Measurements from ENCODE around the gene COL4A4.

COL4A4 gene

DNA sequence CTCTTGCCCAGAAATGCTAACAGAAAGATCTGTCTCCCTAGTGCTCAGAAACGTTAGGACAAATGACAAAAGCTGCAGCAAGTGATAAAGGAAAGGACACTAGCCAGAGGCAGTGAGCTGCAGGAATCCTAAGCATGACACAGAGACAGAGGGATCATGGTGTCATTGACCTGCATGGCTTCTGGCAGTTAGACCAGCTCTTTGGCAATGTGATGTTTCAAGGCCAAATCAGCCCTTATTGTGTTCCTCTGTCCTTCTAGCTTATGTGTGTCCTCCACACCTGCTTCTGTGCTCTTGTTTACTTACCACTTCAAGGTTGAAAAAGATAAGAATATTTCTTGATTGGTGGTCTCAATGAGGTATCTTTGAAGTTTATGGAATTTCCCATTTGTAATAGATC, 207.3 kb downstream of the COL4A4 start:
- no peak overlapping the region for H3K27ac ChIP-seq (ENCODE audit: extremely low read depth, low read depth, low read length)
- H3K36me3 ChIP-seq (ENCODE audit: control insufficient read depth in 2 of 2, insufficient read depth in 1 of 2, low read length in 2 of 2): no peaks in the 10 kb centered on the region
- ChIA-PET POLR2A (no interaction called here), CTCF (no interaction called here)
- H3K9me3 ChIP-seq (ENCODE audit: control insufficient read depth, insufficient read depth, low read depth, low read length): no peaks in the 10 kb centered on the region
- H3K4me1 ChIP-seq (ENCODE audit: control insufficient read depth, insufficient read depth, low read length): no peaks in the 10 kb centered on the region
- H3K4me3 ChIP-seq (ENCODE audit: low read depth, low read length): no peak overlapping the region
- TF ChIP-seq, protein P1, sequence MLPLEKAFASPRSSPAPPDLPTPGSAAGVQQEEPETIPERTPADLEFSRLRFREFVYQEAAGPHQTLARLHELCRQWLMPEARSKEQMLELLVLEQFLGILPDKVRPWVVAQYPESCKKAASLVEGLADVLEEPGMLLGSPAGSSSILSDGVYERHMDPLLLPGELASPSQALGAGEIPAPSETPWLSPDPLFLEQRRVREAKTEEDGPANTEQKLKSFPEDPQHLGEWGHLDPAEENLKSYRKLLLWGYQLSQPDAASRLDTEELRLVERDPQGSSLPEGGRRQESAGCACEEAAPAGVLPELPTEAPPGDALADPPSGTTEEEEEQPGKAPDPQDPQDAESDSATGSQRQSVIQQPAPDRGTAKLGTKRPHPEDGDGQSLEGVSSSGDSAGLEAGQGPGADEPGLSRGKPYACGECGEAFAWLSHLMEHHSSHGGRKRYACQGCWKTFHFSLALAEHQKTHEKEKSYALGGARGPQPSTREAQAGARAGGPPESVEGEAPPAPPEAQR (tag by site-specific recombination; IDR thresholded peaks at IDR 0.05): no peak
- no peak for TF ChIP-seq ZNF555 (tag by site-specific recombination; conservative IDR thresholded peaks at IDR 0.05)
- TF ChIP-seq, protein P2, sequence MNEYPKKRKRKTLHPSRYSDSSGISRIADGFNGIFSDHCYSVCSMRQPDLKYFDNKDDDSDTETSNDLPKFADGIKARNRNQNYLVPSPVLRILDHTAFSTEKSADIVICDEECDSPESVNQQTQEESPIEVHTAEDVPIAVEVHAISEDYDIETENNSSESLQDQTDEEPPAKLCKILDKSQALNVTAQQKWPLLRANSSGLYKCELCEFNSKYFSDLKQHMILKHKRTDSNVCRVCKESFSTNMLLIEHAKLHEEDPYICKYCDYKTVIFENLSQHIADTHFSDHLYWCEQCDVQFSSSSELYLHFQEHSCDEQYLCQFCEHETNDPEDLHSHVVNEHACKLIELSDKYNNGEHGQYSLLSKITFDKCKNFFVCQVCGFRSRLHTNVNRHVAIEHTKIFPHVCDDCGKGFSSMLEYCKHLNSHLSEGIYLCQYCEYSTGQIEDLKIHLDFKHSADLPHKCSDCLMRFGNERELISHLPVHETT (tag by site-specific recombination; IDR thresholded peaks at IDR 0.05): no peak

DNA sequence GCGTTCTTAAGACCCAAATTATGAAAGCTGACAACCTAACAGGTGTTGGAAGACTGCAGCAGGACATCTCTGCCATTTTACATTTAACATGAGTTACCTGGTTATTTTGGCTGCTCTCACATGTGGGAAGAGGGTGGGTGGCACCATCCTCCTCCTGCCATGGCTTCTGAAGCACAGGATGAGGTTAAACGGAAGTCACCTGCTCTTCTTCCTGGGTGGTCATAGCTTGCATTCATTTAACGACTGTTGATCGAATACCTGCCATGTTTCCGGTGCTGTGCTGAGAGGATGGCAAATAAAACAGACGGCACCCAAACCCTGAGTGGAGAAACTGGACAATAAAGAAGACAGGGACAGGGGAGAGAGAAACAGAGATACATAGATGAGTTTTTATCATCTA, 210.2 kb downstream of the COL4A4 start:
- Histone ChIP-seq H3K4me3 (ENCODE audit: low read depth, low read length) (no peak overlapping the region), H3K36me3 (ENCODE audit: control insufficient read depth in 2 of 2, insufficient read depth in 1 of 2, low read length in 2 of 2) (no peaks in the 10 kb centered on the region), H3K9me3 (ENCODE audit: control insufficient read depth, insufficient read depth, low read depth, low read length) (no peaks in the 10 kb centered on the region), H3K27ac (ENCODE audit: extremely low read depth, low read depth, low read length) (no peak overlapping the region), H3K4me1 (ENCODE audit: control insufficient read depth, insufficient read depth, low read length) (no peaks in the 10 kb centered on the region)
- POLR2A ChIA-PET: no interaction called here
- CTCF ChIA-PET: no interaction called here
- TF ChIP-seq ZFP3 (tag by site-specific recombination; IDR thresholded peaks at IDR 0.05; ENCODE audit: low read depth): no peak
- TF ChIP-seq ZNF416 (tag by site-specific recombination; IDR thresholded peaks at IDR 0.05): no peak
- no peak for TF ChIP-seq ZNF266 (tag by site-specific recombination; IDR thresholded peaks at IDR 0.05; ENCODE audit: low read depth)
- no peak for TF ChIP-seq ZNF426 (tag by site-specific recombination; IDR thresholded peaks at IDR 0.05)
- TF ChIP-seq ZNF629 (tag by site-specific recombination; IDR thresholded peaks at IDR 0.05): no peak
- TF ChIP-seq GLIS2 (tag by site-specific recombination; IDR thresholded peaks at IDR 0.05): no peak
- TF ChIP-seq, protein P3, sequence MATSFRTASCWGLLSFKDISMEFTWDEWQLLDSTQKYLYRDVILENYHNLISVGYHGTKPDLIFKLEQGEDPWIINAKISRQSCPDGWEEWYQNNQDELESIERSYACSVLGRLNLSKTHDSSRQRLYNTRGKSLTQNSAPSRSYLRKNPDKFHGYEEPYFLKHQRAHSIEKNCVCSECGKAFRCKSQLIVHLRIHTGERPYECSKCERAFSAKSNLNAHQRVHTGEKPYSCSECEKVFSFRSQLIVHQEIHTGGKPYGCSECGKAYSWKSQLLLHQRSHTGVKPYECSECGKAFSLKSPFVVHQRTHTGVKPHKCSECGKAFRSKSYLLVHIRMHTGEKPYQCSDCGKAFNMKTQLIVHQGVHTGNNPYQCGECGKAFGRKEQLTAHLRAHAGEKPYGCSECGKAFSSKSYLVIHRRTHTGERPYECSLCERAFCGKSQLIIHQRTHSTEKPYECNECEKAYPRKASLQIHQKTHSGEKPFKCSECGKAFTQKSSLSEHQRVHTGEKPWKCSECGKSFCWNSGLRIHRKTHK (tag by site-specific recombination; IDR thresholded peaks at IDR 0.05): no peak
- no peak for TF ChIP-seq ZNF610 (tag by site-specific recombination; IDR thresholded peaks at IDR 0.05; ENCODE audit: borderline replicate concordance)

DNA sequence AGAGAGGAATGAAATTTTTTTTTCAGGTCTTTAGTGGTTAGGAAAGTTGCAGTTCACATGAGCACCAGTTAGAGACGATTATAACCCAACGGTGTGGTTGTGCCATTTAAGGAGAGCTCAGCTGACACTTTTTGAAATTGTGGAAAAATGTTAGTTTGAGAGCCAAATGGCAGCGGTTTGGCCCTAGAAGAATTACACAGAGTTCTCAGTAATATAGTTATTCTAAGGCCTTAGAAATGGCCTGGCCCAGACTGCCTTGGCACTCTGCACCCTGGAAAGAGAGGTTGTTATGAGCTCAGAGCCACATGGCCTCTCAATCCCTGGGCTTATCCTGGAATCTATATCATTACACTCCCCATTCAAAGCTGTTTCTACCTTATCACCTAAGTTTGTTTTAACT, 210.8 kb downstream of the COL4A4 start:
- H3K9me3 ChIP-seq (ENCODE audit: control insufficient read depth, insufficient read depth, low read depth, low read length): no peaks in the 10 kb centered on the region
- POLR2A ChIA-PET: no interaction called here
- no peak for TF ChIP-seq ZBTB1 (tag by site-specific recombination; IDR thresholded peaks at IDR 0.05)
- no peak for TF ChIP-seq ZNF529 (tag by site-specific recombination; IDR thresholded peaks at IDR 0.05; ENCODE audit: insufficient replicate concordance)
- TF ChIP-seq ZNF664 (tag by site-specific recombination; IDR thresholded peaks at IDR 0.05): no peak
- TF ChIP-seq, protein P4, sequence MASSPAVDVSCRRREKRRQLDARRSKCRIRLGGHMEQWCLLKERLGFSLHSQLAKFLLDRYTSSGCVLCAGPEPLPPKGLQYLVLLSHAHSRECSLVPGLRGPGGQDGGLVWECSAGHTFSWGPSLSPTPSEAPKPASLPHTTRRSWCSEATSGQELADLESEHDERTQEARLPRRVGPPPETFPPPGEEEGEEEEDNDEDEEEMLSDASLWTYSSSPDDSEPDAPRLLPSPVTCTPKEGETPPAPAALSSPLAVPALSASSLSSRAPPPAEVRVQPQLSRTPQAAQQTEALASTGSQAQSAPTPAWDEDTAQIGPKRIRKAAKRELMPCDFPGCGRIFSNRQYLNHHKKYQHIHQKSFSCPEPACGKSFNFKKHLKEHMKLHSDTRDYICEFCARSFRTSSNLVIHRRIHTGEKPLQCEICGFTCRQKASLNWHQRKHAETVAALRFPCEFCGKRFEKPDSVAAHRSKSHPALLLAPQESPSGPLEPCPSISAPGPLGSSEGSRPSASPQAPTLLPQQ (tag by site-specific recombination; IDR thresholded peaks at IDR 0.05): no peak
- no peak for TF ChIP-seq EGR2 (tag by site-specific recombination; IDR thresholded peaks at IDR 0.05; ENCODE audit: low read depth)
- no peak for TF ChIP-seq ZNF146 (tag by site-specific recombination; IDR thresholded peaks at IDR 0.05)
- no peak for TF ChIP-seq ZNF214 (tag by site-specific recombination; IDR thresholded peaks at IDR 0.05; ENCODE audit: borderline replicate concordance)
- TF ChIP-seq, protein P2 (tag by site-specific recombination; IDR thresholded peaks at IDR 0.05): no peak
- TF ChIP-seq, protein P5, sequence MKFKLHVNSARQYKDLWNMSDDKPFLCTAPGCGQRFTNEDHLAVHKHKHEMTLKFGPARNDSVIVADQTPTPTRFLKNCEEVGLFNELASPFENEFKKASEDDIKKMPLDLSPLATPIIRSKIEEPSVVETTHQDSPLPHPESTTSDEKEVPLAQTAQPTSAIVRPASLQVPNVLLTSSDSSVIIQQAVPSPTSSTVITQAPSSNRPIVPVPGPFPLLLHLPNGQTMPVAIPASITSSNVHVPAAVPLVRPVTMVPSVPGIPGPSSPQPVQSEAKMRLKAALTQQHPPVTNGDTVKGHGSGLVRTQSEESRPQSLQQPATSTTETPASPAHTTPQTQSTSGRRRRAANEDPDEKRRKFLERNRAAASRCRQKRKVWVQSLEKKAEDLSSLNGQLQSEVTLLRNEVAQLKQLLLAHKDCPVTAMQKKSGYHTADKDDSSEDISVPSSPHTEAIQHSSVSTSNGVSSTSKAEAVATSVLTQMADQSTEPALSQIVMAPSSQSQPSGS (tag by site-specific recombination; IDR thresholded peaks at IDR 0.05; ENCODE audit: low read depth): no peak
- TF ChIP-seq ZBTB21 (tag by site-specific recombination; IDR thresholded peaks at IDR 0.05): no peak
- TF ChIP-seq ZNF670 (tag by site-specific recombination; IDR thresholded peaks at IDR 0.05; ENCODE audit: low read depth): no peak
- no peak for TF ChIP-seq SETDB1 (IDR thresholded peaks at IDR 0.05; ENCODE audit: insufficient read length, low read length)
- TF ChIP-seq ZNF48 (tag by site-specific recombination; IDR thresholded peaks at IDR 0.05): no peak

More for the DNA sequence above, 210.8 kb downstream of the COL4A4 start:
- no peaks in the 10 kb centered on the region for H3K36me3 ChIP-seq (ENCODE audit: control insufficient read depth in 2 of 2, insufficient read depth in 1 of 2, low read length in 2 of 2)
- no peak overlapping the region for H3K27ac ChIP-seq (ENCODE audit: extremely low read depth, low read depth, low read length)
- CTCF ChIA-PET: no interaction called here
- H3K4me3 ChIP-seq (ENCODE audit: low read depth, low read length): no peak overlapping the region
- H3K4me1 ChIP-seq (ENCODE audit: control insufficient read depth, insufficient read depth, low read length): no peaks in the 10 kb centered on the region

Measured in HEK293 (cell line).